NCI-H2196 (cell line): ENCODE results near the gene C1orf146.
"Not testable (repeated sequence)": the region's sequence is repeated elsewhere in the genome, so short reads cannot be mapped to it uniquely, and the experiment has no call there.

ENCODE experiments used
- DNase-seq: peaks from one replicate; lab custom pipeline; 2025; ENCODE audit not compliant: unreplicated experiment; lab: John Stamatoyannopoulos, UW

Gene C1orf146

GRCh38 chr1:92217721-92218120 lies at the start of gene C1orf146:
C1orf146 (plus strand) TSS chr1:92217915; CDS start chr1:92231421, 13,506 bp downstream.
- no peak for DNase-seq

- DNase-seq: no peak
Observed at GRCh38 chr1:92168657-92169056, 49.1 kb upstream of the C1orf146 start.

GRCh38 chr1:92169214-92170005 lies 48.3 kb upstream of the C1orf146 start:
- DNase-seq: no peak

- no peak for DNase-seq
Observed at GRCh38 chr1:92184632-92185031, 33.1 kb upstream of the C1orf146 start.

GRCh38 chr1:92186081-92186480 lies 31.6 kb upstream of the C1orf146 start:
- DNase-seq: no peak

GRCh38 chr1:92188436-92189255 lies 29.1 kb upstream of the C1orf146 start:
- no peak for DNase-seq

- no peak for DNase-seq
Observed at GRCh38 chr1:92191726-92192125, 26.0 kb upstream of the C1orf146 start.

- no peak for DNase-seq
Observed at GRCh38 chr1:92192246-92192645, 25.5 kb upstream of the C1orf146 start.

GRCh38 chr1:92194511-92194910 lies 23.2 kb upstream of the C1orf146 start:
- DNase-seq: no peak

GRCh38 chr1:92201973-92202372 lies 15.7 kb upstream of the C1orf146 start:
- DNase-seq: no peak

GRCh38 chr1:92203105-92203504 lies 14.6 kb upstream of the C1orf146 start:
- no peak for DNase-seq

- no peak for DNase-seq
Observed at GRCh38 chr1:92210701-92211100, 7.0 kb upstream of the C1orf146 start.

GRCh38 chr1:92211166-92211565 lies 6.5 kb upstream of the C1orf146 start:
- DNase-seq: no peak

- DNase-seq: no peak
Observed at GRCh38 chr1:92218559-92218958, 844 bp downstream of the C1orf146 start.

GRCh38 chr1:92219028-92219427 lies 1.3 kb downstream of the C1orf146 start:
- DNase-seq: no peak

GRCh38 chr1:92228401-92228800 lies 10.7 kb downstream of the C1orf146 start:
- no peak for DNase-seq

GRCh38 chr1:92230736-92231135 lies 13.0 kb downstream of the C1orf146 start:
- DNase-seq: no peak

- no peak for DNase-seq
Observed at GRCh38 chr1:92240034-92240433, 22.3 kb downstream of the C1orf146 start.

- no peak for DNase-seq
Observed at GRCh38 chr1:92244376-92244775, 26.7 kb downstream of the C1orf146 start.

GRCh38 chr1:92254714-92255113 lies 37.0 kb downstream of the C1orf146 start:
- DNase-seq: not testable (repeated sequence)

GRCh38 chr1:92259350-92259749 lies 41.6 kb downstream of the C1orf146 start:
- no peak for DNase-seq

GRCh38 chr1:92262516-92262915 lies 44.8 kb downstream of the C1orf146 start:
- no peak for DNase-seq
